AG10803 (cell line): ENCODE measurements around the gene EPS8L3.

Experiments
- DNase-seq: peaks from one replicate; pipeline ENCODE4 v3.0.0; 2010; ENCODE audit warnings: low read depth
- H3K4me3 ChIP-seq: 2 replicates; pipeline ENCODE4 v1.5.1; 2011; ENCODE audit warnings: mild to moderate bottlenecking, low read length, control low read depth
- TF ChIP-seq, protein P1 (sequence below): conservative IDR thresholded peaks from 2 replicates; pipeline ENCODE4 v1.5.1; 2011; ENCODE audit warnings: mild to moderate bottlenecking, low read length, control low read depth, inconsistent platforms

Gene EPS8L3, protein sequence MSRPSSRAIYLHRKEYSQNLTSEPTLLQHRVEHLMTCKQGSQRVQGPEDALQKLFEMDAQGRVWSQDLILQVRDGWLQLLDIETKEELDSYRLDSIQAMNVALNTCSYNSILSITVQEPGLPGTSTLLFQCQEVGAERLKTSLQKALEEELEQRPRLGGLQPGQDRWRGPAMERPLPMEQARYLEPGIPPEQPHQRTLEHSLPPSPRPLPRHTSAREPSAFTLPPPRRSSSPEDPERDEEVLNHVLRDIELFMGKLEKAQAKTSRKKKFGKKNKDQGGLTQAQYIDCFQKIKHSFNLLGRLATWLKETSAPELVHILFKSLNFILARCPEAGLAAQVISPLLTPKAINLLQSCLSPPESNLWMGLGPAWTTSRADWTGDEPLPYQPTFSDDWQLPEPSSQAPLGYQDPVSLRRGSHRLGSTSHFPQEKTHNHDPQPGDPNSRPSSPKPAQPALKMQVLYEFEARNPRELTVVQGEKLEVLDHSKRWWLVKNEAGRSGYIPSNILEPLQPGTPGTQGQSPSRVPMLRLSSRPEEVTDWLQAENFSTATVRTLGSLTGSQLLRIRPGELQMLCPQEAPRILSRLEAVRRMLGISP

GRCh38 chr1:109763646-109764415 lies at the start of gene EPS8L3:
Gene EPS8L3 (minus strand): TSS chr1:109763923. CDS start chr1:109761749, 2,174 bp downstream.
- no peak within 1 kb of the TSS for H3K4me3 ChIP-seq
- TF ChIP-seq, protein P1, sequence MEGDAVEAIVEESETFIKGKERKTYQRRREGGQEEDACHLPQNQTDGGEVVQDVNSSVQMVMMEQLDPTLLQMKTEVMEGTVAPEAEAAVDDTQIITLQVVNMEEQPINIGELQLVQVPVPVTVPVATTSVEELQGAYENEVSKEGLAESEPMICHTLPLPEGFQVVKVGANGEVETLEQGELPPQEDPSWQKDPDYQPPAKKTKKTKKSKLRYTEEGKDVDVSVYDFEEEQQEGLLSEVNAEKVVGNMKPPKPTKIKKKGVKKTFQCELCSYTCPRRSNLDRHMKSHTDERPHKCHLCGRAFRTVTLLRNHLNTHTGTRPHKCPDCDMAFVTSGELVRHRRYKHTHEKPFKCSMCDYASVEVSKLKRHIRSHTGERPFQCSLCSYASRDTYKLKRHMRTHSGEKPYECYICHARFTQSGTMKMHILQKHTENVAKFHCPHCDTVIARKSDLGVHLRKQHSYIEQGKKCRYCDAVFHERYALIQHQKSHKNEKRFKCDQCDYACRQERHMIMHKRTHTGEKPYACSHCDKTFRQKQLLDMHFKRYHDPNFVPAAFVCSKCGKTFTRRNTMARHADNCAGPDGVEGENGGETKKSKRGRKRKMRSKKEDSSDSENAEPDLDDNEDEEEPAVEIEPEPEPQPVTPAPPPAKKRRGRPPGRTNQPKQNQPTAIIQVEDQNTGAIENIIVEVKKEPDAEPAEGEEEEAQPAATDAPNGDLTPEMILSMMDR: no peak
- no peak for DNase-seq

DNA sequence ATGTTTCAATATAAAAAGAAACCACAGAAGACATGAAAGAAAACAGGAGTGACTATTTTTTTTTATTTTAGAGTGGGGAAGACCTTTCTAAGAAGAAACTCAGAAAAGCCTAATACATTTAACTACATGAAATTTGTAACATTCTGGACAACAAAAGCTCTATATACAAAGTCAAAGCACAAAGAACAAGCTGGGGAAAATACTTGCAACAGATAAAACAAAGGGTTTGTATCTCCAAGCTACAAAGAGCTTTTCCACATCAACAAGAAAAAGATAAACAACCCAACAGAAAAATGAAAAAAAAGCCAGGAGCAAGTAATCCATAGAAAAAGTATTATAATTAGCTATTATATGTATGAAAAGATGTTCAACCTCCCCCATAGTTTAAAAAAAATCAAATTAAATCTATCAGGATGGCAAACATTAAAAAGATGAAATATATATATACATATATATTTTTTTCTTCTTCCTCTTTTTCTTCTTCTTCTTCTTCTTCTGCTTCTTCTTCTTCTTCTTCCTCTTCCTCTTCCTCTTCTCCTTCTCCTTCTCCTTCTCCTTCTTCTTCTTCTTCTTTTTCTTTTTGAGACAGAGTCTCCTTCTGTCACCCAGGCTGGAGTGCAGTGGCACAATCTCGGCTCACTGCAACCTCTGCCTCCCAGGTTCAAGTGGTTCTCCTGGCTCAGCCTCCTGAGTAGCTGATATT lies 49.1 kb upstream of the EPS8L3 start:
- TF ChIP-seq, protein P1: no peak
- no peak overlapping the region for H3K4me3 ChIP-seq
- no peak for DNase-seq

- no peak for DNase-seq
- H3K4me3 ChIP-seq: no peak overlapping the region
- TF ChIP-seq, protein P1: no peak
These were observed 45.0 kb upstream of the EPS8L3 start for GRCh38 chr1:109808703-109809102.

DNA sequence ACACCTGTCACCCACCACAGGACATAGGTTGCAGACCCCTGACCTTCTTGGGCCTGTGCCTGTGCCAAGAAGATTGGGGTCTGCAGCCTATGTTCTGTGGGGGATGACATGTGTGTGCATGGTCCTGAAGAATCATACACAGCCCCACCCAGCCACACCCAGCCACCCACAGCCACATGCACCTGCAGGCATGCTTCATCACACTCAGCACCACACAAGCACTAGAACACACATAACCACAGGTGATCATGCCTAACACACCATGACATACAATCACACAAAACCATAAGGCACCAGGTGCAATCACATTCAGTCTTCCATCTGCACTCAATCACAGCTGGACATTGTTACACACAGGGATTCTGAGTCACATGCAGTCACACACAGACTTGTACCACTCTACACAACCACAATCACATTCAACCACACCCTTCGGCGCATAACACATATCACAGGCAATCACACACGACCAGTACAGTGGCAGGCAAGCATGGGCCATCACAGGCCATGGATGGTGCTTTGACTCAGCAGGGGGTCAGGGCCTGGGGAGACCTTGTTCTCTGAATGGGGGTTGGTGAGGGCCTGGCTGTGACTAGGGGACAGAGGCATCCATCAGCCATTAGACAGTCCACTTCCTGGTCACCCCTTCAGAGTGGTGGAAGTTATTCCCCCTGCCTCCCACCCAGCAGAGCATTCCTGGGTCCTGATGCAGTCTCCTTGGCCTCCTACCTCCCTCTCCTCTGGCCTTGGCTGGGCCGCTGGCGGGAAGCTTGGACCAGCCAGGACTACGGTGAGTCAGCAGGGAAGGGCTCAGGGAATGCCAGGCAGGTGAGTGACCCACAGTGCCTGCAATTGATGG lies 44.3 kb upstream of the EPS8L3 start:
- H3K4me3 ChIP-seq: no peak overlapping the region
- TF ChIP-seq, protein P1: no peak
- DNase-seq: peak; percentile 60

GRCh38 chr1:109807402-109807801 lies 43.7 kb upstream of the EPS8L3 start:
- no peak overlapping the region for H3K4me3 ChIP-seq
- no peak for DNase-seq
- TF ChIP-seq, protein P1: no peak
